IPS DF 6.9 (cell line): ENCODE data around the gene MBD5.

Source experiments
- DNase-seq: peaks from one replicate; pipeline ENCODE4 v3.0.0-alpha.2; 2013; ENCODE audit warnings: low read depth, low spot score
- H3K27ac ChIP-seq: one replicate; pipeline ENCODE4 v1.5.1; 2013; ENCODE audit warnings: low read length, control low read depth
- H3K27me3 ChIP-seq: 2 replicates; pipeline ENCODE4 v1.6.1; 2013; ENCODE audit warnings: mild to moderate bottlenecking, low read length; ENCODE audit not compliant: control insufficient read depth, insufficient read depth
- H3K36me3 ChIP-seq: 2 replicates; pipeline ENCODE4 v1.6.1; 2013; ENCODE audit warnings: low read length; ENCODE audit not compliant: control insufficient read depth, insufficient read depth
- H3K4me1 ChIP-seq: 2 replicates; pipeline ENCODE4 v1.6.1; 2013; ENCODE audit warnings: low read length; ENCODE audit not compliant: control insufficient read depth, insufficient read depth
- H3K4me3 ChIP-seq: 2 replicates; pipeline ENCODE4 v1.5.1; 2013; ENCODE audit warnings: mild to moderate bottlenecking, low read length
- H3K9me3 ChIP-seq: 2 replicates; pipeline ENCODE4 v1.6.1; 2013; ENCODE audit warnings: low read length, inconsistent platforms; ENCODE audit not compliant: control insufficient read depth, insufficient read depth
- WGBS: extraction: QIAGEN DNeasy Blood & Tissue Kit; methylation state at CpG from one replicate; pipeline ENCODE4 v1.1.7; 2013; ENCODE audit warnings: mixed read lengths, missing lambda C conversion rate; ENCODE audit not compliant: insufficient read length, insufficient coverage; 5-methylcytosine and 5-hydroxymethylcytosine counted together

Gene MBD5

DNA sequence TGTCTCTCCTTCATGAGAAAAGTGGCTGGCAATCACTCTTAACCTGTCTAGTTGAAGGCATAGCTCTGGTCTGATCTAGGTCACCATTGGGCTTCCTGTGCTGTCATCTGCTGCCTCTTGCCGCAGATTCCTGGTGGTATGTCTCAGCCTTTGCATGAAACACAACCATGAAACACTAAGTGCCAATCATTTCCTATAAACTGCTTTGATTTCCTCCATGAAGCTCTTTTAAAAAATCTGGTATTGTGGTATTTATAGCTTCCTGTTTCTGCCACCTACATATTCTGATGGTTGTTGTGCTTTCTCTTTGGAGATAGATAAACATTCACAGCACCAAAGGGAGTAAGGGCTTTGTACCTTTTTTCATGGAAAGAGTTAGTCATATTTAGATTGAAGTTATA lies 503.6 kb downstream of the MBD5 start:
- Histone ChIP-seq H3K27me3 (no peaks in the 10 kb centered on the region), H3K4me3 (no peak overlapping the region), H3K27ac (no peak overlapping the region), H3K36me3 (no peaks in the 10 kb centered on the region), H3K9me3 (no peaks in the 10 kb centered on the region), H3K4me1 (no peaks in the 10 kb centered on the region)
- no peak for DNase-seq
- no CpG with 5 or more reads among the region's 1 CpG for whole genome bisulfite sequencing

DNA sequence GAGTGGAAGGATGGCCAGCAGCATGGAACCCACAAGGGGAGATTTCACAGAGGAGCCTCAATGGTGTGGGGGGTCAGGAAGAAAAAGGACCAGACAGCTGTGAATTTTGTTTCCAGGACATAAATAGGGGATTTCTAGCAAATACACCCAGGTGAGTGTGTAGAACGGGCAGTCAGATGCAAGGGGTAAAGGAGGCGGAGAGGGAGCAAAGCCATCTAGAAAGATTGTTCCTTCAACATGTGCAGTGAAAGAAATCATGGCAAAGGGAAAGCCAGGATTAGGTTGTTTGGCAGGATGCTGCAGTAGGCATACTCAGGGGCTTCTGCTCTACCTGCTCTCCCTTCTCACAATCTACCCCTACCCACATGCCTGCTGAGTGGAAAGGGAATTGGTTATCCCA lies 504.2 kb downstream of the MBD5 start:
- no peaks in the 10 kb centered on the region for H3K4me1 ChIP-seq
- no peak for DNase-seq
- no peaks in the 10 kb centered on the region for H3K9me3 ChIP-seq
- no peak overlapping the region for H3K4me3 ChIP-seq
- no CpG with 5 or more reads among the region's 2 CpGs for WGBS
- H3K27ac ChIP-seq: no peak overlapping the region
- H3K27me3 ChIP-seq: no peaks in the 10 kb centered on the region
- H3K36me3 ChIP-seq: no peaks in the 10 kb centered on the region

DNA sequence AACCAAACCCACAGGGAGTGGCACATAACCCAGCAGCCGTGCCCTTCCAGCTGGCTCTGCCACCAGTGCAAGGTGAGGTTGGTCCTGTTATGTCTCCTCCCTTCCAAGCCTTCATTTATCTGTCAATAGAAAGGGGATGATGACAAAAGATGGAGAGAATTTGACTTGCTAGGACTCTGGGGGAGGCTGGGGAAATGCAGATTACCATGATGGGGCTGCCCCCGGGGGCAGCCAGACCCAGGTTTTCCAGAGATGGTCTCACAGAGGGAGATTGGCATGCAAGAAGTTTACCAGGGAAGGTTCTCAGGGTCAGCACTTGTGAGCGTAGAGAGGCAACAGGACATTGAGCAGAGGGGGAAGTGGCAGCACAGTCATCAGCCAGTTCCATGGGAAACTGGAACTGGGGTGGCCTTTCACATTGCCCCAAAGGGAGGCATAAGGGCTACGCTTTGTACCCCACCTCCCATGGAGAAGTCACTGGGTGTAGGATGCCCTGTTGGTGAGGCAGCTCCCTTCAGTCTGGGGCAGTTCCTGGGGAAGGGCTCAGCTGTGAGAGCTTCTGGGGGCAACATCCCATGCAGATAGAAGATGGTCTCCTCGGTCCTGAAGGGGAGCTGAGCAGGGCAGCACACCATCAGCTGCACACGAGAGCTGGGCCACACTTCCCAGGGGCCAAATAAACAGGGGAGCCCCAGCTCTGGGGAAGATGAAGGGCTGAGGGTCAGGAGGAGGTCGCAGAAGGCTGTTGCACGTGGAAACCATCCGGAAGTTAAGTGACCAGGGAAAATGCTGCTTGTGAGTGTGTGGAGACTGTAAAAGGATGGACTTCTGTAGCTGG lies 505.8 kb downstream of the MBD5 start:
- no peaks in the 10 kb centered on the region; the same call in 1 of the 2 replicates for H3K4me1 ChIP-seq
- no CpG with 5 or more reads among the region's 9 CpGs for WGBS
- H3K4me3 ChIP-seq: no peak overlapping the region
- no peak for DNase-seq
- no peaks in the 10 kb centered on the region for H3K36me3 ChIP-seq
- no peaks in the 10 kb centered on the region for H3K9me3 ChIP-seq
- H3K27me3 ChIP-seq: no peaks in the 10 kb centered on the region
- H3K27ac ChIP-seq: no peak overlapping the region

DNA sequence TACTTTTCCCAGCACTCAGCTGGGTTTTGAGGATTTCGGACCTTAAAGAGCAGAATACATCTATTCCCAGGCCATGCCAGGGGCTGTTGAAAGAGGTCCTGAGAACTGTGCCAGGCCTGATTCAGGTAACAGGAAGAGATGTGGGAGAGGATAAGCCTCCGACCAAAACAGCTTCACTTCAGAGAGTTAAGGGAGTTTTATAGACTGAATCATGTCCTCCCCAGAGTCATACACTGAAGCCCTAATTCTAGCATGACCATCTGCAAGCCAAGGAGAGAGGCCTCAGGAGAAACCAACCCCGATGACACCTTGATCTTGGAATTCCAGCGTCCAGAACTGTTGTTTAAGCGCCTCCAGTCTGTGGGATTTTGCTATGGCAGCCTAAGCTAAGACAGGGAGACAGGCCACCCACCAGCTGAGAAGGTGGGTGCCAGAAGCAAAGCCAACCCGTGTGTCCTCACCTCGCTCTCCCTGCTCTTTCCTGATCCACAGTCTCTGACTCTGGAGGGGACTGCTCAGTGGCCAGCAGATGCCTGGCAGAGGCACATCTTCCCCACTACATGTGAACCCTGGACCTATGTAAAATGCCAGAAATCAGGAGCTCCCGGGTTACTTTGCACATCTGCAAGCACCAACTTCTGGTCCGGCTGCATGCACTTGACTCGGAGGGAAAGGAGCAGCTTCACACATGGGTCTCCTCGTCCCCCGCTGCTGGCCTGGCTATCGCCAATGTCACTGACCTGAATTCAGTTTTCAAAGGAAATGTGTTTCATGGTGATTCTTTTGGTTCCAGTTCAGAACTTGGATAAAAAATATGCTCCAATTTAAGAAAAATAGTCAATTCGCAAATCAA lies 506.8 kb downstream of the MBD5 start:
- no peak for DNase-seq
- WGBS: no CpG with 5 or more reads among the region's 14 CpGs
- Histone ChIP-seq H3K27me3 (no peaks in the 10 kb centered on the region), H3K36me3 (no peaks in the 10 kb centered on the region), H3K4me3 (no peak overlapping the region), H3K9me3 (no peaks in the 10 kb centered on the region), H3K27ac (no peak overlapping the region), H3K4me1 (no peaks in the 10 kb centered on the region; the same call in 1 of the 2 replicates)

DNA sequence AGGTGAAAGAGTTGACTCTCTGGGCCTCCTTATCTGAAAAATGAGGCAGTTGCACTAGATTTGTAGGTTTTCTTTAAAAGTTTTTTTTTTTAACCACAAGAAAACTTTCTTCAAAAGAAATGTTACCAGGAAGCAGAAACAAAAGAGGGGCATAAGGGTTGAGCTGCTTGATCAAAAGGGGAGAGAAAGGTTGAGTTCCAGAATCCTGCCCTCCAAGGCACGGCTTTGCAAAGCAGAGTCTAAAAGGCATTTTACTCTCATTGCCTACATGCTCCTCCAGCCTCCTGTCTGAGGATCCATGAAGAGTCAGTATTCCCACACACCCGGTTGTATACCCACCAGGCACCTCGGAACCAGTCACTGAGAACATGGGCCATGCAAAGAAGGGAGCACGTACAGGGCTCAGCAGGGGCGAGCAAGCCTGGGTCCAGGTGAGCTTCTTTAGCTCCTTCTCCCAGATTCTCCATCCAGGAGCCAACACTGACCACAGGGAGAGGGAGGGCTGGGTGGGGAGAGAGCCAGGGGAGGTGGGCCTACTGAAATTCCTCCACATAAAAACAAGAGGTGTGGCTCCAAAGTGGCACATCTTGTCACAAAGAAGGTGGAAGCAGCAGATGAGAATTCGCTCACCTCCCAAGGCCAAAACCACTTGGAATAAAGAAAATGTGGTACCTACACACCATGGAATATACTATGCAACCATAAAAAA lies 507.6 kb downstream of the MBD5 start:
- Histone ChIP-seq H3K27me3 (no peaks in the 10 kb centered on the region), H3K4me1 (no peaks in the 10 kb centered on the region; the same call in 1 of the 2 replicates), H3K36me3 (no peaks in the 10 kb centered on the region), H3K4me3 (no peak overlapping the region), H3K27ac (no peak overlapping the region), H3K9me3 (no peaks in the 10 kb centered on the region)
- WGBS: no CpG with 5 or more reads among the region's 6 CpGs
- DNase-seq: no peak

DNA sequence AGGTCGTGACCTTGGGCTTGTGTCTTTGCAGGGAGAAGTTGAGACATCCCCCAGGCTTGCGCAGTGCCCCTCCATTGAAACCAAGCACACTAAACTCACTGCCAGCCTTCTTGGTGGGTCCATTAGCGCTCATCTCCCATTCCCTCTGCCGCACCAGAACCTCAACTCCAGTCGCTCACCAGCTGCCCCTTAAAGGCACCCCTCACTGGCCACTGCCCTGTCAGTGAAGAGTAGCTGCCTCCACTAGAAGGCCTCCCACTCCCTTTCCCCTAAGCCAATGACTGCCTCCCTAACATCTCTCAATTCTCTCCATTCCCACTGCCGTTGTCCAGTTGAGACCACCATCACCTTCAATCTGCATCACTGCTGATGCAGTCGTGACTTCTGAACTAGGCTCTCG lies 508.9 kb downstream of the MBD5 start:
- Histone ChIP-seq H3K27ac (no peak overlapping the region), H3K9me3 (no peaks in the 10 kb centered on the region), H3K36me3 (no peaks in the 10 kb centered on the region), H3K4me3 (no peak overlapping the region), H3K4me1 (no peaks in the 10 kb centered on the region; the same call in 1 of the 2 replicates), H3K27me3 (no peaks in the 10 kb centered on the region)
- no CpG with 5 or more reads among the region's 8 CpGs for WGBS
- no peak for DNase-seq

DNA sequence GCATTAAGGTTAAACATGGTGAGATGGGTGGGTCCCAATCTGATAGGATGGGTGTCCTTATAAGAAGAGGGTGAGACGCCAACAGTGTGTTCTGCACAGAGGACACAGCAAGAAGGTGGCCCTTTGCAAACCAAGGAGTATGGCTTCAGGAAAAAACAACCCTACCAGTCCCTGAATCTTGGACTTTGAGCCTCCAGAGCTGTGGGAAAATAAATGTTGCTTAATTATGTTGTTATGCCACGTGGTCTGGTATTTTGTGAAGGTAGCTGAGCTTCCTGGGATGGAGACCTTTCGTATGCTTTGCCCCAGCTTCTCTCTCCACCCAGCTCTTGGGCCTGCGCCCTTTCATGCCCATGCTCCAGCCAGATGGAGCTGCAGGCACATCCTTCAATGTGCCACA lies 509.5 kb downstream of the MBD5 start:
- Histone ChIP-seq H3K36me3 (no peaks in the 10 kb centered on the region), H3K27ac (no peak overlapping the region), H3K4me3 (no peak overlapping the region), H3K9me3 (no peaks in the 10 kb centered on the region), H3K27me3 (no peaks in the 10 kb centered on the region), H3K4me1 (no peaks in the 10 kb centered on the region; the same call in 1 of the 2 replicates)
- WGBS: no CpG with 5 or more reads among the region's 4 CpGs
- no peak for DNase-seq

DNA sequence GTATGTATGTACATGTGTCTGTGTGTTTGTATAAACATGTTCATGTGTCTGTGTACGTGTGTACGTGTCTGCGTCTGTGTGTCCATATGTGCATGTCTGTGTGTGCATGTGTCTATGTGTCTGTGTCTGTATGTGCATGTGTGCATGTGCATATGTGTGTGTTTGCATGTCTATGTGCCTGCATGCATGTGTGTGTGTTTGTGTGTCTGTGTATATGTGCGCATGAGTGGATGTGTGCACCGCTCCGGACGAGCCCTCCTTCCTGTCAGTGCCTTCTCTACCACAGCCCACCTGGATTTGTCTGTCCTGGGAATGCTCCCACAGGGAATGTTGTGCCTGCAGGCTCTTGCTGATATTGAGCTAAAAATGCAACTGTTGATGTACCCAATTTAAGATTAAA lies 510.3 kb downstream of the MBD5 start:
- DNase-seq: no peak
- Histone ChIP-seq H3K36me3 (no peaks in the 10 kb centered on the region), H3K9me3 (no peaks in the 10 kb centered on the region), H3K4me3 (no peak overlapping the region), H3K27ac (no peak overlapping the region), H3K4me1 (no peaks in the 10 kb centered on the region; the same call in 1 of the 2 replicates), H3K27me3 (no peaks in the 10 kb centered on the region)
- no CpG with 5 or more reads among the region's 7 CpGs for WGBS

DNA sequence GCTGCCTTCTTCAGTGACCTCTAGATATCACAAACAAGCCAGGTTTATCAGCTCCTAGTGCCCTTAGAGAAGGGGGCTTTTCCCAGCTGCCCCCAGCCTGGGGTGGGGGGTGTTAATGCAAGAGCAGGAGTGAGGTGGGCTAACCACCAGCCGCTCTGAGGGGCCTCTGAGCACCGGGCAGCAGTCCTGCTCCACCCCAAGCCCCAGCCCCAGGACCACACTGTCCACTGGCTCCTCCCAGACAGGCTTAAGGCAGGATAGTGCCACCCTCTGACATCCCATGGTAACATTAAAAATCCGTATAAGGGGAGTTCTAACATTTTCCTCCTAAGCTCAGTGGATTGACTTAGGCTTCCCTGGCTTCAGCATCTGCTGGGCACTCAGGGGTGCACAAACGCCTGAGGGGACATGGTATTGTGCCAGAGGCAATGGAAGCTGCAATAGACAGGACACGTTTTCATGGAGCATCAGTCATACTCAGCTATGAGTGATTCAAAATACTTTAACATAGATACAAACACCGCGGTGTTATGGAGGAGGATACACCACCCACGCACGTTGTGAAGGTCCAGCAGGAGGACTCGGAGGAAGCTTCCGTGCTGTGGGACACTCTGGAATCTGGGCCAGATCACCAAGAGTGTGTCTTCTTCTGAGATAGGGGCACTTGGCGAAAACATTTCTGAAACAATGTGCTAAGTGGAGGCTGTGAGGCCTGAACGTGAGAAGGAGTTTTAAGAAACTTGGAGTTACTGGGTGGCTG lies 511.0 kb downstream of the MBD5 start:
- Histone ChIP-seq H3K4me1 (no peaks in the 10 kb centered on the region; the same call in 1 of the 2 replicates), H3K27me3 (no peaks in the 10 kb centered on the region), H3K27ac (no peak overlapping the region), H3K36me3 (no peaks in the 10 kb centered on the region), H3K4me3 (no peak overlapping the region), H3K9me3 (no peaks in the 10 kb centered on the region)
- DNase-seq: no peak
- no CpG with 5 or more reads among the region's 13 CpGs for WGBS
